ENCODE data around the gene CDK14.

DNA sequence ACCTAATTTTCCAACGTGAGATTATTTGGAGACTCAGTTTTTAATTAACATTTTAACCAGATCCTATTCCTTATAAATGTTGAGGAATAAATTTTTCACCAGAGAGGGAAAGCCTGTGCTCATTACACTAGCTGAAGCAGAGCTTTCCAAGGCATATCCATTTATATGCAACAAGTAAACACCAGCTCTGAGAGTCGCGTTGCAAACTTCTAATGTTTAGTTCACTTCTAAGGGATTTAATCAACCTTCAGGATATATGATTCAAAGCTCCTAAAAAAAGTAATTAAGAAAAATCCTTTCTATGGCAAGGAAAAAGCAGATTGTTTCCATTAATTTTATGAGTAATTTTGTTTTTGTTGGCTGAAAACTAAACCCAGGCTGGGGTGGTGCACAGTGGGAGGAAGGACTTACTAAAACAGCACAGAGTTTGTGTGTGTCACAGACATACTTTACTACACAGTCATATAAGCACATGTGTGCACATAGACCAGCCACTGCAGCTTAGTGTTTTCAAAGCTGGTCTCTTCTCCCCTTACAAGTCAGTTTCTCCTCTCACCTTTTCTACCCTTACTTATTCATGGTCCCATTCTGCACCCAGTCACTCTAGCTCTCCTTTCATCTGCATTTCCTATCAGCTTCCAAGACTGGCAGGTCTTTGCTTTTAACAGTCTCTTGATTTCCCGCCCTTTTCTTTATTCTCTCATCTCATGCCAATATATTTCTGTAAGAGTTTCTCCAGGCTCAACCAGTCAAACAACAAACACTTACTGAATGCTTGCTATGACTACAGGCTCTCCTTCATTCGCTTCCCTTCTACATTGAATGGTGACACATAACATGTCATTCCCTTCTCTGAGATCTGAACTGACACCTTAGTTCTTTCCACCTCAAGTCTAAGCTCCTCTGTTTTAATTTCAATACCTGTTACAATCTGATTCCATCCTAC is 587.0 kb downstream of the CDK14 start:
- TF ChIP-seq TEAD4 (IDR thresholded peaks at IDR 0.05) (no peak), FOXM1 (IDR thresholded peaks at IDR 0.05; ENCODE audit: borderline replicate concordance, low read depth) (no peak), CEBPB (IDR thresholded peaks at IDR 0.05) (no peak), RAD21 (IDR thresholded peaks at IDR 0.05; ENCODE audit: low read depth) (no peak)
